K562 (cell line): ENCODE results near the gene GCKR.

ENCODE experiments used
- CHD4 ChIP-seq: fragments of 200-600 bp; sonication (generic); IDR thresholded peaks from 3 replicates; pipeline ENCODE4 v1.6.1; 2012; ENCODE audit warnings: low read depth, mild to moderate bottlenecking, mixed read lengths, low read length, inconsistent platforms; ENCODE audit not compliant: insufficient read depth, insufficient replicate concordance, poor library complexity, severe bottlenecking
- HMGXB4 ChIP-seq: sonication (generic); formaldehyde crosslinking; IDR thresholded peaks from 2 replicates; pipeline ENCODE4 v1.8.1; 2023; ENCODE audit warnings: mild to moderate bottlenecking, missing genetic modification reagents
- MCM2 ChIP-seq: fragments of 450-650 bp; IDR thresholded peaks from 2 replicates; pipeline ENCODE4 v1.6.1; 2017; ENCODE audit warnings: low read depth, mild to moderate bottlenecking
- NCOA6 ChIP-seq: fragments of 450-650 bp; IDR thresholded peaks from 2 replicates; pipeline ENCODE4 v1.6.1; 2017; ENCODE audit warnings: mild to moderate bottlenecking

- TF ChIP-seq CHD4, result no peak
- TF ChIP-seq NCOA6, result no peak
- no peak for TF ChIP-seq HMGXB4 (CRISPR knock-in tag)
- TF ChIP-seq MCM2, result no peak
Observed at GRCh38 chr2:27559228-27559627, 62.6 kb downstream of the GCKR start.
